ENCODE measurements around the gene ADGRD1.

Gene ADGRD1

GRCh38 chr12:131097202-131098177 is 143.8 kb downstream of the ADGRD1 start:
- in situ Hi-C loops (cut with HindIII; ENCODE audit: low sequenced_read_pairs), result no loop called here

GRCh38 chr12:131098178-131098981 is 144.7 kb downstream of the ADGRD1 start:
- in situ Hi-C loops (cut with HindIII; ENCODE audit: low sequenced_read_pairs), result no loop called here

- in situ Hi-C loops (cut with HindIII; ENCODE audit: low sequenced_read_pairs), result no loop called here
Measured at GRCh38 chr12:131100031-131100674, 146.4 kb downstream of the ADGRD1 start.

- in situ Hi-C loops (cut with HindIII; ENCODE audit: low sequenced_read_pairs), result no loop called here
Measured at GRCh38 chr12:131101006-131101405, 147.3 kb downstream of the ADGRD1 start.

GRCh38 chr12:131101703-131102492 is 148.2 kb downstream of the ADGRD1 start:
- in situ Hi-C loops (cut with HindIII; ENCODE audit: low sequenced_read_pairs), result no loop called here

- in situ Hi-C loops (cut with HindIII; ENCODE audit: low sequenced_read_pairs), result no loop called here
Measured at GRCh38 chr12:131102493-131102931, 148.8 kb downstream of the ADGRD1 start.

GRCh38 chr12:131102991-131103668 is 149.4 kb downstream of the ADGRD1 start:
- in situ Hi-C loops (cut with HindIII; ENCODE audit: low sequenced_read_pairs), result no loop called here

GRCh38 chr12:131103669-131104462 is 150.2 kb downstream of the ADGRD1 start:
- in situ Hi-C loops (cut with HindIII; ENCODE audit: low sequenced_read_pairs), result no loop called here

GRCh38 chr12:131104463-131105350 is 151.0 kb downstream of the ADGRD1 start:
- in situ Hi-C loops (cut with HindIII; ENCODE audit: low sequenced_read_pairs), result no loop called here

- in situ Hi-C loops (cut with HindIII; ENCODE audit: low sequenced_read_pairs), result no loop called here
Measured at GRCh38 chr12:131105351-131105735, 151.6 kb downstream of the ADGRD1 start.

GRCh38 chr12:131105736-131106348 is 152.1 kb downstream of the ADGRD1 start:
- in situ Hi-C loops (cut with HindIII; ENCODE audit: low sequenced_read_pairs), result no loop called here

GRCh38 chr12:131106349-131106941 is 152.7 kb downstream of the ADGRD1 start:
- in situ Hi-C loops (cut with HindIII; ENCODE audit: low sequenced_read_pairs), result no loop called here

GRCh38 chr12:131108177-131108955 is 154.7 kb downstream of the ADGRD1 start:
- in situ Hi-C loops (cut with HindIII; ENCODE audit: low sequenced_read_pairs), result no loop called here

- in situ Hi-C loops (cut with HindIII; ENCODE audit: low sequenced_read_pairs), result no loop called here
Measured at GRCh38 chr12:131111446-131111845, 157.7 kb downstream of the ADGRD1 start.

- in situ Hi-C loops (cut with HindIII; ENCODE audit: low sequenced_read_pairs), result no loop called here
Measured at GRCh38 chr12:131112021-131112420, 158.3 kb downstream of the ADGRD1 start.

GRCh38 chr12:131112700-131113290 is 159.1 kb downstream of the ADGRD1 start:
- in situ Hi-C loops (cut with HindIII; ENCODE audit: low sequenced_read_pairs), result no loop called here
